Measurements from ENCODE around the gene FGR. TPM values are rescaled to one million over a fixed set of nuclear protein-coding genes. Genes with fewer than 3 reads are reported as not detected.
A peak's percentile ranks its signal among the peaks of the same experiment; 100 is the strongest.
"Not testable (repeated sequence)": the region's sequence is repeated elsewhere in the genome, so short reads cannot be mapped to it uniquely, and the experiment has no call there.

The FGR gene
- total and polyA plus RNA-seq, 4 donors, result 4.0 to 8.5 (median 5.4) TPM

DNA sequence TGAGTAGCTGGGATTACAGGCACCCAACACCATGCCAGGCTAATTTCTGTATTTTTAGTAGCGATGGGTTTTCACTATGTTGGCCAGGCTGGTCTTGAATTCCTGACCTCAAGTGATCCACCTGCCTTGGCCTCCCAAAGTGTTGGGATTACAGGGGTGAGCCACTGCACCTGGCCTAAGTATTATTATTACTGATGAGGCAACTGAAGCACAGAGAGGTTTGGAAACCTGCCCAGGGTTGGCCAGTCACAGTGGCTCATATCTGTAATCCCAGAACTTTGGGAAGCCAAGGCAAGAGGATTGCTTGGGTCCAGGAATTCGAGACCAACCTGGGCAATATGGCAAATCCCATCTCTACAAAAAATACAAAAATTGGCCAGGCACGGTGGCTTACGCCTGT is 7.3 kb downstream of the FGR start:
- not testable (repeated sequence) for H3K36me3 ChIP-seq (ENCODE audit: control insufficient read depth, insufficient read depth, low read length); H3K27ac ChIP-seq (ENCODE audit: low read depth, low read length); H3K4me3 ChIP-seq (ENCODE audit: low read depth, low read length); H3K27me3 ChIP-seq (ENCODE audit: control insufficient read depth, insufficient read depth, low read length); H3K9me3 ChIP-seq (ENCODE audit: control insufficient read depth, insufficient read depth, low read length); DNase-seq (ENCODE audit: low read depth in 4 of 6, low spot score in 6 of 6)
- WGBS (ENCODE audit: insufficient coverage), result 89% methylated on average over 4 of the region's 4 CpGs
- H3K4me1 ChIP-seq (ENCODE audit: control insufficient read depth, insufficient read depth, low read length), result peaks cover 18% of the 10 kb centered on the region

- WGBS (ENCODE audit: insufficient coverage), result 93% methylated on average over 2 of the region's 5 CpGs
Observed at GRCh38 chr1:27627061-27627460, 7.9 kb downstream of the FGR start.

GRCh38 chr1:27626031-27626935 is 8.7 kb downstream of the FGR start:
- peaks cover 12% of the 10 kb centered on the region for H3K4me1 ChIP-seq (ENCODE audit: control insufficient read depth, insufficient read depth, low read length)
- no peaks in the 10 kb centered on the region for H3K9me3 ChIP-seq (ENCODE audit: control insufficient read depth, insufficient read depth, low read length)
- H3K36me3 ChIP-seq (ENCODE audit: control insufficient read depth, insufficient read depth, low read length), result no peaks in the 10 kb centered on the region
- no peak overlapping the region for H3K27ac ChIP-seq (ENCODE audit: low read depth, low read length)
- no peak overlapping the region for H3K4me3 ChIP-seq (ENCODE audit: low read depth, low read length)
- no peak for DNase-seq (ENCODE audit: low read depth in 4 of 6, low spot score in 6 of 6)
- no peaks in the 10 kb centered on the region for H3K27me3 ChIP-seq (ENCODE audit: control insufficient read depth, insufficient read depth, low read length)
- 76% methylated on average over 8 of the region's 11 CpGs for WGBS (ENCODE audit: insufficient coverage)

More at GRCh38 chr1:27627061-27627460, 7.9 kb downstream of the FGR start:
- Histone ChIP-seq H3K4me1 (ENCODE audit: control insufficient read depth, insufficient read depth, low read length) (peaks cover 16% of the 10 kb centered on the region), H3K27me3 (ENCODE audit: control insufficient read depth, insufficient read depth, low read length) (peaks cover 2% of the 10 kb centered on the region), H3K4me3 (ENCODE audit: low read depth, low read length) (no peak overlapping the region), H3K9me3 (ENCODE audit: control insufficient read depth, insufficient read depth, low read length) (no peaks in the 10 kb centered on the region), H3K36me3 (ENCODE audit: control insufficient read depth, insufficient read depth, low read length) (no peaks in the 10 kb centered on the region), H3K27ac (ENCODE audit: low read depth, low read length) (no peak overlapping the region)
- DNase-seq (ENCODE audit: low read depth in 4 of 6, low spot score in 6 of 6), result no peak

- Histone ChIP-seq H3K27me3 (ENCODE audit: control insufficient read depth, insufficient read depth, low read length) (no peaks in the 10 kb centered on the region), H3K27ac (ENCODE audit: low read depth, low read length) (no peak overlapping the region), H3K36me3 (ENCODE audit: control insufficient read depth, insufficient read depth, low read length) (no peaks in the 10 kb centered on the region), H3K9me3 (ENCODE audit: control insufficient read depth, insufficient read depth, low read length) (no peaks in the 10 kb centered on the region), H3K4me1 (ENCODE audit: control insufficient read depth, insufficient read depth, low read length) (peaks cover 12% of the 10 kb centered on the region), H3K4me3 (ENCODE audit: low read depth, low read length) (no peak overlapping the region)
- DNase-seq (ENCODE audit: low read depth in 4 of 6, low spot score in 6 of 6), result peak in 2 of 6 donors; percentile 57 to 76
- 59% methylated on average over 4 of the region's 7 CpGs for WGBS (ENCODE audit: insufficient coverage)
Observed at GRCh38 chr1:27624467-27625178, 10.4 kb downstream of the FGR start.

GRCh38 chr1:27623327-27624212 is 11.4 kb downstream of the FGR start:
- 96% methylated on average over 10 of the region's 13 CpGs for WGBS (ENCODE audit: insufficient coverage)
- no peak for DNase-seq (ENCODE audit: low read depth in 4 of 6, low spot score in 6 of 6)
- Histone ChIP-seq H3K36me3 (ENCODE audit: control insufficient read depth, insufficient read depth, low read length) (no peaks in the 10 kb centered on the region), H3K27ac (ENCODE audit: low read depth, low read length) (no peak overlapping the region), H3K4me3 (ENCODE audit: low read depth, low read length) (no peak overlapping the region), H3K9me3 (ENCODE audit: control insufficient read depth, insufficient read depth, low read length) (no peaks in the 10 kb centered on the region), H3K27me3 (ENCODE audit: control insufficient read depth, insufficient read depth, low read length) (no peaks in the 10 kb centered on the region), H3K4me1 (ENCODE audit: control insufficient read depth, insufficient read depth, low read length) (peaks cover 9% of the 10 kb centered on the region)

DNA sequence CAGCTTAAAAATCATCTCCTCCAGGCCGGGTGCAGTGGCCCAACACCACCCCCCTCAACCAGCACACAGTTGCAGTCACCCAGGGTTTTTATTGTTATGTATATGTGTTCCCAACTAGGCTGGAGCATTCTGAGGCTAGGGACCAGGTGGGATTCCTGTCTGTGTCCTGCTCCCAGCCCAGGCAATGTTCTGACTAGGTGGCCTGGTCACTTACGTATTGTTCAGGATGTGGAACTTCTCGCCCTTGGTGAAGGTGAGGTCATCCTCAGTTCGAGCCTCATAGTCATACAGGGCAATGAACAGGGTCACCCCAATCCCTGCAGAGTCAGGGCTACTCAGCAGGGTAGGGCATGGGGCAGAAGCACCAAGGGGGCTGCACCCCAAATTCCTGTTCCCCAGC is 12.2 kb downstream of the FGR start:
- WGBS (ENCODE audit: insufficient coverage), result 80% methylated on average over 3 of the region's 4 CpGs
- no peak overlapping the region for H3K27ac ChIP-seq (ENCODE audit: low read depth, low read length)

DNA sequence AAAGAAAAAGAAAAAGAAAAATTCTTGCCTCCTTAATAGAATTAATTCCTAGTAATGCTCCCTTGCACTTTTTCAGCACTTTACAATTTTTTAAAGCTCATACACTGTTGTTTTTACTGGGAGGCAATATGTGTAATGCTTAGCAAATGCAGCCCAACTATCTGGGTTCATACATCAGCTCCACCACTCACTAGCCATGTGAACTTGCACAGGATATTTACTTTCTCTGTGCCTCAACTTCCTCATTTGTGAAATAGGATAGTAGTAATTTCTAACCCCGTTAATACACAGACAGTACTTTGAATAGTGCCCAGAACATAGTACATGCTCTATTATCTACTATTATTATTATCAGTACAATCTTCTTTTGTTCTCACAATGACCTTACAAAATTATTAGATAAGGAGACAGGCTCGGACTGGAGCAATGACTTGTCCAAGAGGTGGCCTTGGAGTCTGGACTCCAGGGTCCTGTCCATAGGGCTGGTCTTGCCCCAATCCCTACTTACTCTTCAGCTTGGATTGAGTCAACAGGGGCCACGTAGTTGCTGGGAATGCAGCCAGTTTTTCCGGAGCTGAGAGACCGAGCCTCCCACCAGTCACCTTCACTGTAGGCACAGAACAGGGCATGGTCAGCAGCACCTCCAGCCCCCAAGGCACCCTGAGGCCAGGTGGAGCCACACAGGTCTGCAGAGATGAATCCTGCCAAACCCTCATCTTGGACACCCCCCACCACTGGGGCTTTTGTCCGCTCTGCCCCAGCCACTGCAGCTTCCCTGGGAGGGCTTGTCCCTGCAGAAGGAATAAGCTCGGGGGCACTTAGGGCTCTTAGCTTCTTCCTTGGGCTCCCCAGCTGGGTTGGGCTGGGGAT is 13.7 kb downstream of the FGR start:
- Histone ChIP-seq H3K9me3 (ENCODE audit: control insufficient read depth, insufficient read depth, low read length) (no peaks in the 10 kb centered on the region), H3K27ac (ENCODE audit: low read depth, low read length) (no peak overlapping the region), H3K4me3 (ENCODE audit: low read depth, low read length) (no peak overlapping the region), H3K36me3 (ENCODE audit: control insufficient read depth, insufficient read depth, low read length) (no peaks in the 10 kb centered on the region), H3K4me1 (ENCODE audit: control insufficient read depth, insufficient read depth, low read length) (peaks cover 8% of the 10 kb centered on the region), H3K27me3 (ENCODE audit: control insufficient read depth, insufficient read depth, low read length) (no peaks in the 10 kb centered on the region)
- DNase-seq (ENCODE audit: low read depth in 4 of 6, low spot score in 6 of 6), result no peak
- WGBS (ENCODE audit: insufficient coverage), result 46% methylated on average over 4 of the region's 7 CpGs

More for the DNA sequence above, 12.2 kb downstream of the FGR start:
- DNase-seq (ENCODE audit: low read depth in 4 of 6, low spot score in 6 of 6), result no peak
- Histone ChIP-seq H3K27me3 (ENCODE audit: control insufficient read depth, insufficient read depth, low read length) (no peaks in the 10 kb centered on the region), H3K4me3 (ENCODE audit: low read depth, low read length) (no peak overlapping the region), H3K4me1 (ENCODE audit: control insufficient read depth, insufficient read depth, low read length) (peaks cover 8% of the 10 kb centered on the region), H3K9me3 (ENCODE audit: control insufficient read depth, insufficient read depth, low read length) (no peaks in the 10 kb centered on the region), H3K36me3 (ENCODE audit: control insufficient read depth, insufficient read depth, low read length) (no peaks in the 10 kb centered on the region)

- not testable (repeated sequence) for H3K9me3 ChIP-seq (ENCODE audit: control insufficient read depth, insufficient read depth, low read length); H3K27ac ChIP-seq (ENCODE audit: low read depth, low read length); H3K4me3 ChIP-seq (ENCODE audit: low read depth, low read length); H3K36me3 ChIP-seq (ENCODE audit: control insufficient read depth, insufficient read depth, low read length); DNase-seq (ENCODE audit: low read depth in 4 of 6, low spot score in 6 of 6); H3K27me3 ChIP-seq (ENCODE audit: control insufficient read depth, insufficient read depth, low read length)
- 96% methylated on average over 5 of the region's 7 CpGs for WGBS (ENCODE audit: insufficient coverage)
- H3K4me1 ChIP-seq (ENCODE audit: control insufficient read depth, insufficient read depth, low read length), result peaks cover 10% of the 10 kb centered on the region
Observed at GRCh38 chr1:27619782-27620438, 15.1 kb downstream of the FGR start.
